Activated CD4-positive, alpha-beta T cell treated with anti-CD3 and anti-CD28 coated beads, Interleukin-2, amount 50 U/mL, for 24 hours (primary cell): ENCODE measurements around the gene IFT74.
"Not testable (repeated sequence)": the region's sequence is repeated elsewhere in the genome, so short reads cannot be mapped to it uniquely, and the experiment has no call there.

Experiments used
- DNase-seq, 2 donors: peaks; one replicate each; pipeline ENCODE4 v3.0.0-alpha.2; 2020; ENCODE audit warnings: low read depth in 1 of 2, low spot score in 1 of 2

IFT74 gene

DNA sequence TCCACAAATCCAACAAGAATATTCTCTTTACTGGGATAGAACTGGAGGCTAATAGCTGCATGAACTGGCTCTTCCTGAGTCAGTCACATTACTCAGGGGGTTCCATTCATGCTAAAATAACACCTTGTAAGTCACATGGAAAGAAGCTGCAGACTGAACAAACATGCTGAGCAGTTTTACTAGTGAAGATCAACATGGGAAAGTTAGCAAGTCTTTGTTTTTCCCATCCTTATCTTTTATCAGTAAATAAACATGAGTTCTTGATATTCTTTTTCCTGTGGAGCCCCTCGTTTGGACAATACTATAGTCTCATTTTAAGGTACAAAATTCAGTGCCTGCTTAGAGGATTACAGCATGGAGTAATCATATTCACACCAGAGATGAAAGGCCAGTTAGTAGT, 109.1 kb downstream of the IFT74 start:
- DNase-seq: no peak

GRCh38 chr9:27073841-27074728, 117.9 kb downstream of the IFT74 start:
- DNase-seq: no peak

GRCh38 chr9:27078685-27079084, 122.5 kb downstream of the IFT74 start:
- no peak for DNase-seq

DNA sequence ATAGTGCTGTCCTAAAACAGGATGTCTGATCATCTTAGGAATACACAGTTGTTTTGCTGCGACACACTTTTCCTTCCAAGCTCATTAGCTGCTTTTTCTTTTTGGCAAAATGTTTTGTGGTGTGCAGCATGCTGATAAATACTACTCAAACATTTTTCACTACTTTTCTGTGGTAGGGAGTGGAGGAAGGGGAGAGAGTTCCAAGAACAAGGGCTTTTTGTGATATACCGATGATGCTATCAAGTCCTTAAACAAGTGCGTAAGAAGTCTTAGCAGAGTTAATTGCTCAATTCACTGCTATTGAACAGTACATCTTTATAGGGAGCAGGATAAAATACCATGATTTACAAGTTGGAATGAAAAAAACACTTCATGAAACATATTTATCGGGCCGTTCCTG, 129.2 kb downstream of the IFT74 start:
- DNase-seq: no peak

- no peak for DNase-seq
These were observed 130.8 kb downstream of the IFT74 start for GRCh38 chr9:27086818-27087680.

DNA sequence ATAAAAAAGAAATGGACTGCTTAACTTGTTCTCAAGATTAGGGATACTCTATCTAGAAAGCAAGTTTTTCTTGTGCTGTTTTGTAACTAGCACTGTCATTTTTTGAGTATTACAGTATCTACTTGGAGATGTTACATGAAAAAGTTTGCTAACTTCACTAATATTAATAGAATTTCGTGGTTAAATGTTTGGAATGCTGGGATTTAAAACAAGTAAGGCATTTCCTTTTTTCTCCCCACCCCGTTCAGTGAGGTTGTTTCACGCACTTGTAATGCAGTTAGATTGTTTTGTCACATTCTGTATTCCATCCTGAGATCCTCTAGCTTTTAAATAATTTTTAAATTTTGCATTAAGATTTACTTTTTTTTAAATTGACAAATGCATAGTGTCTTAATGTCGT, 132.8 kb downstream of the IFT74 start:
- DNase-seq: no peak

GRCh38 chr9:27089706-27090105, 133.5 kb downstream of the IFT74 start:
- no peak for DNase-seq

DNA sequence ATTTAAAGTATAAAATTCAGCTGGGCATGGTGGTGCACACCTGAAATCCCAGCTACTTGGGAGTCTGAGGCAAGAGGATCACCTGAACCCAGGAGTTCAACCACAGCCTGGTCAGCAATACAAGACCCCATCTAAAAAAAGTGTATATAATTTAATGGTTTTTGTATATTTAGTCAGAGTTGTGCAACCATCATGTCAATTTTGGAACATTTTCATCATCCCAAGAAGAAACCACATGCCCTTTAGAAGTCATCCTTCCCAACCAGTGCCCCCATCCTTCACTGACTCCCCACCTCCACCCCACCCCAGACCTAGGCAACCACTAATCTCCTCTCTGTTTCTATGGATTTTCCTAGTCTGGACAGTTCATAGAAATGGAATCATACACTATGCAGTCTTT, 134.0 kb downstream of the IFT74 start:
- DNase-seq: no peak

DNA sequence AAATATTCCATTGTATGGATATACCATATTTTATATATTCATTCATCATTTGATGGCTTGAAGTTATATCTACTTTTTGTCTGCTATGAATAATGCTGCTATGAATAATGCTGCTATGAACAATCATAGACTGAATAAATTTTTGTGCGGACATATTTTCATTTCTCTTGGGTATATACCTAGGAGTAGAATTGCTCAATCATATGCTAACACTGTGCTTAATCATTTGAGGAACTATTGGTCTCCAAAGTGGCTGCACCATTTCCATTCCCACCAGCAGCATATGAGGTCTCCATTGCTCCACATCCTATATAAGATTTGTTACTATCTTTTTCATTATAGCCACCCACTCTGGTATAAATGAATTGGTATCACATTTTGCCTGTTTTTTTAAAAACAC, 134.5 kb downstream of the IFT74 start:
- no peak for DNase-seq

DNA sequence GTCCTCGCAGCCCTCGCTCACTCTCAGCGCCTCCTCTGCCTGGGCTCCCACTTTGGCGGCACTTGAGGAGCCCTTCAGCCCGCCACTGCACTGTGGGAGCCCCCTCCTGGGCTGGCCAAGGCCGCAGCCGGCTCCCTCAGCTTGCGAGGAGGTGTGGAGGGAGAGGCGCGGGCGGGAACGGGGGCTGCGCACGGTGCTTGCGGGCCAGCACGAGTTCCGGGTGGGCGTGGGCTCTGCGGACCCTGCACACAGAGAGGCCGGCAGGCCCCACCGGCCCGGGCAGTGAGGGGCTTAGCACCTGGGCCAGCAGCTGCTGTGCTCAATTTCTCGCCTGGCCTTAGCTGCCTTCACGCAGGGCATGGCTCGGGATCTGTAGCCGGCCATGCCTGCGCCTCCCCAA, 136.3 kb downstream of the IFT74 start:
- DNase-seq: not testable (repeated sequence)

GRCh38 chr9:27093384-27094067, 137.3 kb downstream of the IFT74 start:
- not testable (repeated sequence) for DNase-seq

DNA sequence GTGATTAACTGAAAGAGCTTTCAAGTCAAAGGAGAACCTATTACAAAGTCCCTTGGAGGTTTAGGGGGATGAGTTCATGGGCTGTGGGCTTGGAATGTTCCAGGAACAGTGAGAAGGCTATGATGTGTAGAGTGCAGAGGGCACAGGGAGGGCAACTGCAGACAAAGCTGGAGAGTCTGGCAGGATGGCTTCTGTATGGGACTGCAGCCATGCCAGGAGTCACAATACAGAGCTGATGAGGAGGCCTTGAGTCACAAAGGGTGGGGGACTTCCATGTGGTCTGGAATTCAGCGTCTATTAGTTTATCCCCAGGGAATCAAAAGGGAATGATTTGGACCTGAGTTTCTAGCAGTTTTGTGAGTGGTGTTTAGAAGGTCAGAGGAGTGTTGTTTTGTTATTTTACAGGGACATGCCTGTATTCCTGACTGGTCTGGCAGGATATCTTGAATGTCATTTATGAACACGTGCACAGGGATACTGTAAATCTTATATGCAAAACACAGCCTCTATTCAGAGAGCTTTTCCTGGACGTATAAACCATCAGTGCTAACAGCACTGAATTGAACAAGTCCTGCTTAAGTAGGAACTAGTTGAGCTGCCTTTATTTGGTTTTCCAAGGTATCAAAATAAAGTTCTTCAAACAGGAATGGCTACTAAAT, 138.6 kb downstream of the IFT74 start:
- no peak for DNase-seq

GRCh38 chr9:27107241-27107640, 151.0 kb downstream of the IFT74 start:
- DNase-seq: no peak

DNA sequence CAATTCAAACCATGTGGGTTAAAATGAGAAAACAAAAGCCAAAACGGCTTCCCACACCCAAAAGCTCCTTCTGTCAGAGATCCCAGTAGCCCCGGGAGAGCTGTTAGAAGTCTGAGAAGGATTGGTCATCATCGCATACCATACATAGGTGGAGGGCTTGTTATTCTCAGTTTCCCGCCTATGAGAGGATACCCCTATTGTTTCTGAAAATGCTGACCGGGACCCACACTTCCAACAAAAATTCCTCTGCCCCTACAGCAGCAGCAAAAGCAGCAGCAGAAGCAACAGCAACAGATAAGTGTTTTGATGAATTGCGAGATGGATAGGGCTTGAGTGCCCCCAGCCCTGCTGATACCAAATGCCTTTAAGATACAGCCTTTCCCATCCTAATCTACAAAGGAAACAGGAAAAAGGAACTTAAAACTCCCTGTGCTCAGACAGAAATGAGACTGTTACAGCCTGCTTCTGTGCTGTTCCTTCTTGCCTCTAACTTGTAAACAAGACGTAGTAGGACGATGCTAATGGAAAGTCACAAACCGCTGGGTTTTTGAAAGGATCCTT, 152.8 kb downstream of the IFT74 start, which contains the start of gene TEK:
Gene TEK, plus strand, starts transcription at position 245 of the 561 bp plus-strand sequence. CDS start 366 bp downstream, outside the sequence.
- no peak for DNase-seq

DNA sequence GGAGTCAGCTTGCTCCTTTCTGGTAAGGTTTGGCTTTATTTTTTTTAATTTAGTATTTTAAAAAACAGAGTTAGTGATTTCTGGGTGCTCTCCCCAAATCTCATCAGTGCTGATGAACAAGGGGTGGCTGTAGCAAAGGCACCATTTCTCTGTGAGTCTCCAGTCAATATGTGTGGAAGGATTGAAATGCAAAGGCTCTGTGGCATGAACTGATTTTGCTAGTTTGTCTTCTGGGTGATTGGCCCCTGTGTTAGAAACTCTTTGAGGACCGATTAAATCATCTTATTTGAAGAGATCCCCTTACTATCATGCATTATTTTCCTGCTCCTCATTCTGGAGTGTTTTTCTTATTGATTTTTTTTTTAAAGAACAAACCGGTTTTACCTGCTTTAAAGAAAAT, 153.4 kb downstream of the IFT74 start:
- DNase-seq: no peak

DNA sequence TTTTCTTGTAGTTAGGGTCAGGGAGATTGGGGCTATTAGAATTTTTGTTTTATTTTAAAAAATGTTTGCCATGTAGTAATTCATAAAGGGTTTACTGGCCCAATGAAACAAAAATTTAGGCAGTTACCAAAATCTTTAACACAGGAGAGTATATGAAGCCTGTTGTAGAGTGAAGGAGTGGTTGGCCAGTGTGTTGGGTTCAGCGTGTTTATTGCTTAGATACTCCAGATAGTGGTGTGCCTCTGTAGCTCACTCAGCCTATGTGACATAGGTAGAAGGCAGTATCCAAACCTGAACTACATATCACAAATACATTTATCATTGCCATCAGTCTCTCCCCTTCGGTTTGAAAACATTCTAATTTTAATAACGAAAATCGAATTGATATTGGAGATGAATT, 154.0 kb downstream of the IFT74 start:
- DNase-seq: no peak

- DNase-seq: no peak
These were observed 156.0 kb downstream of the IFT74 start for GRCh38 chr9:27112235-27112634.
